IMR-90 (cell line): Measurements from ENCODE around the gene ZNHIT6.

ENCODE experiments used
- BHLHE40 ChIP-seq: fragments of 150-350 bp; IDR thresholded peaks from 2 replicates; pipeline ENCODE4 v1.6.1; 2016; ENCODE audit warnings: mild to moderate bottlenecking, low read depth, low read length
- CEBPB ChIP-seq: IDR thresholded peaks from 2 replicates; pipeline ENCODE4 v1.6.1; 2012; ENCODE audit warnings: low read depth, low read length, improper control_type of control experiment
- CHD1 ChIP-seq: IDR thresholded peaks from 2 replicates; pipeline ENCODE4 v1.6.1; 2012; ENCODE audit warnings: low read depth, low read length, improper control_type of control experiment
- MAFK ChIP-seq: IDR thresholded peaks from 2 replicates; pipeline ENCODE4 v1.6.1; 2012; ENCODE audit warnings: low read depth, low read length, improper control_type of control experiment
- MAZ ChIP-seq: IDR thresholded peaks from 2 replicates; pipeline ENCODE4 v1.6.1; 2012; ENCODE audit warnings: low read depth, mild to moderate bottlenecking, low read length, improper control_type of control experiment, moderate library complexity, borderline replicate concordance
- POLR2A ChIP-seq: IDR thresholded peaks from 2 replicates; pipeline ENCODE4 v1.6.1; 2012; ENCODE audit warnings: mild to moderate bottlenecking, low read depth, low read length
- RAD21 ChIP-seq: IDR thresholded peaks from 2 replicates; pipeline ENCODE4 v1.6.1; 2012; ENCODE audit warnings: low read length, improper control_type of control experiment
- RCOR1 ChIP-seq: IDR thresholded peaks from 2 replicates; pipeline ENCODE4 v1.6.1; 2012; ENCODE audit warnings: mild to moderate bottlenecking, low read length, improper control_type of control experiment; ENCODE audit not compliant: insufficient replicate concordance
- SMC3 ChIP-seq: fragments of 150-350 bp; IDR thresholded peaks from 2 replicates; pipeline ENCODE4 v1.6.1; 2016; ENCODE audit warnings: low read depth, mild to moderate bottlenecking, antibody characterized with exemption, low read length, moderate library complexity
- TF ChIP-seq, protein P1 (sequence below): conservative IDR thresholded peaks from 2 replicates; pipeline ENCODE4 v1.5.1; 2012; ENCODE audit warnings: mild to moderate bottlenecking, low read depth, low read length, improper control_type of control experiment
- TF ChIP-seq, protein P2 (sequence below): fragments of 150-350 bp; IDR thresholded peaks from 2 replicates; pipeline ENCODE4 v1.6.1; 2017; ENCODE audit warnings: mild to moderate bottlenecking, antibody characterized with exemption, low read length, low read depth

- TF ChIP-seq, protein P1, sequence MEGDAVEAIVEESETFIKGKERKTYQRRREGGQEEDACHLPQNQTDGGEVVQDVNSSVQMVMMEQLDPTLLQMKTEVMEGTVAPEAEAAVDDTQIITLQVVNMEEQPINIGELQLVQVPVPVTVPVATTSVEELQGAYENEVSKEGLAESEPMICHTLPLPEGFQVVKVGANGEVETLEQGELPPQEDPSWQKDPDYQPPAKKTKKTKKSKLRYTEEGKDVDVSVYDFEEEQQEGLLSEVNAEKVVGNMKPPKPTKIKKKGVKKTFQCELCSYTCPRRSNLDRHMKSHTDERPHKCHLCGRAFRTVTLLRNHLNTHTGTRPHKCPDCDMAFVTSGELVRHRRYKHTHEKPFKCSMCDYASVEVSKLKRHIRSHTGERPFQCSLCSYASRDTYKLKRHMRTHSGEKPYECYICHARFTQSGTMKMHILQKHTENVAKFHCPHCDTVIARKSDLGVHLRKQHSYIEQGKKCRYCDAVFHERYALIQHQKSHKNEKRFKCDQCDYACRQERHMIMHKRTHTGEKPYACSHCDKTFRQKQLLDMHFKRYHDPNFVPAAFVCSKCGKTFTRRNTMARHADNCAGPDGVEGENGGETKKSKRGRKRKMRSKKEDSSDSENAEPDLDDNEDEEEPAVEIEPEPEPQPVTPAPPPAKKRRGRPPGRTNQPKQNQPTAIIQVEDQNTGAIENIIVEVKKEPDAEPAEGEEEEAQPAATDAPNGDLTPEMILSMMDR, result no peak
- TF ChIP-seq RAD21, result no peak
- no peak for TF ChIP-seq POLR2A
- no peak for TF ChIP-seq SMC3
- no peak for TF ChIP-seq CEBPB
- no peak for TF ChIP-seq RCOR1
- TF ChIP-seq MAFK, result no peak
- TF ChIP-seq, protein P2, sequence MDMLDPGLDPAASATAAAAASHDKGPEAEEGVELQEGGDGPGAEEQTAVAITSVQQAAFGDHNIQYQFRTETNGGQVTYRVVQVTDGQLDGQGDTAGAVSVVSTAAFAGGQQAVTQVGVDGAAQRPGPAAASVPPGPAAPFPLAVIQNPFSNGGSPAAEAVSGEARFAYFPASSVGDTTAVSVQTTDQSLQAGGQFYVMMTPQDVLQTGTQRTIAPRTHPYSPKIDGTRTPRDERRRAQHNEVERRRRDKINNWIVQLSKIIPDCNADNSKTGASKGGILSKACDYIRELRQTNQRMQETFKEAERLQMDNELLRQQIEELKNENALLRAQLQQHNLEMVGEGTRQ, result no peak
- no peak for TF ChIP-seq MAZ
- TF ChIP-seq CHD1, result no peak
- TF ChIP-seq BHLHE40, result no peak
Observed at GRCh38 chr1:85683292-85684025, 24.8 kb downstream of the ZNHIT6 start.
